ENCODE results near the gene TSHR. TPM values are rescaled to one million over a fixed set of nuclear protein-coding genes. Genes with fewer than 3 reads are reported as not detected.
"Not testable (repeated sequence)": the region's sequence is repeated elsewhere in the genome, so short reads cannot be mapped to it uniquely, and the experiment has no call there.

Gene TSHR
- total and polyA plus RNA-seq, 3 experiments from 2014 or later, result not detected

DNA sequence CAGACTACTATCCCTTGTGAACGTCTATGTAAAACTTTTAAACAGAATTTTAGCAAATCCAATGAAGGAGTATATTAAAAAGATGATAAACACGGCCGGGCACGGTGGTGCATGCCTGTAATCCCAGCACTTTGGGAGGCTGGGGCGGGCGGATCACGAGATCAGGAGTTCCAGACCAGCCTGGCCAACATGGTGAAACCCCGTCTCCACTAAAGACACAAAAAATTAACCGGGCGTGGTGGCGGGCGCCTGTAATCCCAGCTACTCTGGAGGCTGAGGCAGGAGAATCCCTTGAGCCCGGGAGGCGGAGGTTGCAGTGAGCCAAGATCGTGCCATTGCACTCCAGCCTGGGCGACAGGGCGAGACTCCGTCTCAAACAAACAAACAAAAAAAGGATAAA, 2.2 kb upstream of the TSHR start:
- H3K27me3 ChIP-seq (ENCODE audit: insufficient read depth, low read length, poor library complexity, severe bottlenecking); H3K9me3 Mint-ChIP-seq; H3K9me3 ChIP-seq (ENCODE audit: low read length); DNase-seq; H3K36me3 Mint-ChIP-seq; H3K27ac ChIP-seq (ENCODE audit: low read depth, low read length); H3K27me3 Mint-ChIP-seq; POLR2A ChIA-PET; H3K36me3 ChIP-seq (ENCODE audit: insufficient read depth, low read length); H3K4me1 ChIP-seq (ENCODE audit: insufficient read depth, low read length); H3K27ac Mint-ChIP-seq; H3K4me3 Mint-ChIP-seq; H3K4me3 ChIP-seq (ENCODE audit: low read length): not testable (repeated sequence)
- CTCF ChIA-PET, result interaction anchor here (10.0 kb wide), 1 partner anchor 35 kb away, joined by 152 read pairs; no protein-coding TSS in a partner anchor
- peaks cover 19 to 35% (median 32%) of the 10 kb centered on the region in 3 donors for H3K4me1 Mint-ChIP-seq

DNA sequence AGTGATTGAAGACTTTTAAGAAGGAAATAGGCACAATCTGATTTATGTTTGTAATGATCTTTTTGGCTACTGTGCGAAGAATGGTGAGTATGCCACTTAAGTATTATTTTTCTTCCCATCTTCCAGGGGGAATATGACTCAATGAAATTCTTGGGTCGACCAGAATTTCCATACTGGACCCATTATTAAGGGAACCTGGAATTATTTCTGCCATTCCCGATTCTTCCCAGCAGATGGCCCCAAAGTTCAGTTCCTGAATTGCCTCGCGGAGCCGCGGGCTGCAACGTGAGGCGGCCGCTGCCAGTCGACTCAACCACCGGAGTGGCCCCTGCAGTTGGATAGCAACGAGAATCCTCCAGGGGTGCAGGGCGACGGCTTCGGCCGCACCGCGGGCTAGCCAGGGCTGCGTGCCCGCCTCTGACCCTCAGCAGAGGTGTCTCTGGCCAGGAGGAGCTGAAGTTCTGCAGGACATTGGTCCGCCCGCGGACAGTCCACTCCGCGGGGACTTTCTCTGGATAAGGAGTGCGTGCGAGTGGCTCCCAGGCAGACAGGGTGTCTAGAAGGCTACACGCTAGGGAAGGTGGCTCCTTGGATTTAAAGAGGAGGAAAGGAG, 628 bp upstream of the TSHR start:
- ChIA-PET CTCF (interaction anchor here (0.6 to 10.0 kb wide), 6 partner anchors 12 to 33 kb away, joined by 3 to 152 read pairs (median 6); no protein-coding TSS in a partner anchor), POLR2A (no interaction called here)
- H3K9me3 ChIP-seq (ENCODE audit: low read length), result no peaks in the 10 kb centered on the region
- no peaks in the 10 kb centered on the region for H3K36me3 ChIP-seq (ENCODE audit: insufficient read depth, low read length)
- DNase-seq, result peak; percentile 58 to 79 (median 64)
- peaks cover 0 to 2% of the 10 kb centered on the region in 2 donors for H3K27me3 Mint-ChIP-seq
- peak overlapping the region; percentile 84 to 93 (median 87) for H3K4me3 Mint-ChIP-seq
- H3K36me3 Mint-ChIP-seq, result peaks cover 0 to 3% (median 0%) of the 10 kb centered on the region in 3 donors
- no peak overlapping the region for H3K27ac ChIP-seq (ENCODE audit: low read depth, low read length)
- peak overlapping the region; percentile 80 for H3K4me3 ChIP-seq (ENCODE audit: low read length)
- peaks cover 35 to 51% (median 48%) of the 10 kb centered on the region in 3 donors for H3K4me1 Mint-ChIP-seq
- H3K9me3 Mint-ChIP-seq, result no peaks in the 10 kb centered on the region
- H3K27ac Mint-ChIP-seq, result peak overlapping the region in 5 of 8 donors; percentile 23 to 85 (median 75)
- H3K27me3 ChIP-seq (ENCODE audit: insufficient read depth, low read length, poor library complexity, severe bottlenecking), result no peaks in the 10 kb centered on the region
- peaks cover 14% of the 10 kb centered on the region for H3K4me1 ChIP-seq (ENCODE audit: insufficient read depth, low read length)

DNA sequence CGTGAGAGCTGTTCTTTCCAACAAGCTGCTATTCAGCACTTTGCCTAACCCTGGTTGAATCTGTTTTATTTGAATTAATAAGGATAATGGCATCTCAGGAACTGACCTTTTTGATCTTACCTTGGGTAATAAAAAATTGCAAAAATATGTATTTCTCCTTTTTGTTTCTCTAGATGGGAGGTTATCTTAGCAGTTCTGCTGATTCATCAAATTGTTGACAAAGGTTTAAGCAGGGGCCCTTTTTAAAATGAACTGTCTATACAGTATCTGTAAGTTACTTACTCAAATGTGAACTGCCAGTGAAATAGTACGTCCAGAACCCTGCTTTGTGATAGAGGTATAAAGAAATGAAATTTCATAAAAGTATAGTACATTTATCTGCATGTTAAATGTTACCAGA, 681 bp downstream of the TSHR start:
- H3K4me3 Mint-ChIP-seq, result peak overlapping the region in 5 of 7 donors; percentile 41 to 89 (median 55)
- POLR2A ChIA-PET, result interaction anchor here (0.7 kb wide), 1 partner anchor 265 kb away, joined by 10 read pairs; the partner anchor contains the start of gene GTF2A1
- CTCF ChIA-PET, result interaction anchor here (1.0 to 10.0 kb wide), 9 partner anchors 13 to 214 kb away, joined by 4 to 152 read pairs (median 6); no protein-coding TSS in a partner anchor
- H3K27me3 ChIP-seq (ENCODE audit: insufficient read depth, low read length, poor library complexity, severe bottlenecking), result no peaks in the 10 kb centered on the region
- no peak for DNase-seq
- peaks cover 0 to 3% (median 0%) of the 10 kb centered on the region in 3 donors for H3K36me3 Mint-ChIP-seq
- H3K4me3 ChIP-seq (ENCODE audit: low read length), result no peak overlapping the region
- peaks cover 19% of the 10 kb centered on the region for H3K4me1 ChIP-seq (ENCODE audit: insufficient read depth, low read length)
- peaks cover 41 to 58% (median 55%) of the 10 kb centered on the region in 3 donors for H3K4me1 Mint-ChIP-seq
- peaks cover 0 to 2% of the 10 kb centered on the region in 2 donors for H3K27me3 Mint-ChIP-seq
- H3K27ac Mint-ChIP-seq, result peak overlapping the region in 2 of 8 donors; percentile 7 to 35
- no peaks in the 10 kb centered on the region for H3K36me3 ChIP-seq (ENCODE audit: insufficient read depth, low read length)
- H3K9me3 ChIP-seq (ENCODE audit: low read length), result no peaks in the 10 kb centered on the region
- H3K9me3 Mint-ChIP-seq, result no peaks in the 10 kb centered on the region
- no peak overlapping the region for H3K27ac ChIP-seq (ENCODE audit: low read depth, low read length)

DNA sequence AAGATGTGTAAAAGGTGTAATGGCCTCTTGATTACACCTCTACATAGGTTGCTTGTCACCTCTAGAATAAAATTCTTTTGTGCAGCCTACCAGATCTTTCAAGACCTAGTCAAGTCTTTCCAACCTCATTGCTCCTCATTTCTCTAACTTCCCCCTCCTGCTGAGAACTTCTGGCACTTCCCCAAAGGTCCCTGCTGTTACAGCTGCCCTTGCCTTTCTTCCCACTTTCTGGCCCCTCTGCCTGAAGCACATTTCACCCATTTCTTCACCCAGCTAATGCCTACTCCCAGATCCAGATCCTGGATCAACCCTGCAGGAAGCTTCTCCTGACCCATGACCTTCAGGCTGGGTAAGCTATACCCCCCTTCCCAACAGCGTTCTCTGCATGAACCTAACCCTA, 1.5 kb downstream of the TSHR start:
- Histone ChIP-seq H3K36me3 (ENCODE audit: insufficient read depth, low read length) (no peaks in the 10 kb centered on the region), H3K4me3 (ENCODE audit: low read length) (no peak overlapping the region), H3K9me3 (ENCODE audit: low read length) (no peaks in the 10 kb centered on the region), H3K27me3 (ENCODE audit: insufficient read depth, low read length, poor library complexity, severe bottlenecking) (no peaks in the 10 kb centered on the region), H3K27ac (ENCODE audit: low read depth, low read length) (no peak overlapping the region), H3K4me1 (ENCODE audit: insufficient read depth, low read length) (peaks cover 19% of the 10 kb centered on the region)
- Mint-ChIP-seq H3K27me3 (peaks cover 0 to 2% of the 10 kb centered on the region in 2 donors), H3K36me3 (peaks cover 0 to 3% (median 0%) of the 10 kb centered on the region in 3 donors), H3K27ac (peak overlapping the region in 4 of 8 donors; percentile 2 to 72 (median 36)), H3K9me3 (no peaks in the 10 kb centered on the region), H3K4me1 (peaks cover 41 to 58% (median 55%) of the 10 kb centered on the region in 3 donors), H3K4me3 (peak overlapping the region in 3 of 7 donors; percentile 1 to 55 (median 17))
- no peak for DNase-seq
- CTCF ChIA-PET, result interaction anchor here (1.1 to 10.0 kb wide), 5 partner anchors 13 to 39 kb away, joined by 4 to 152 read pairs (median 7); no protein-coding TSS in a partner anchor
- POLR2A ChIA-PET, result interaction anchor here (1.0 kb wide), 1 partner anchor 264 kb away, joined by 4 read pairs; the partner anchor contains the start of gene GTF2A1

DNA sequence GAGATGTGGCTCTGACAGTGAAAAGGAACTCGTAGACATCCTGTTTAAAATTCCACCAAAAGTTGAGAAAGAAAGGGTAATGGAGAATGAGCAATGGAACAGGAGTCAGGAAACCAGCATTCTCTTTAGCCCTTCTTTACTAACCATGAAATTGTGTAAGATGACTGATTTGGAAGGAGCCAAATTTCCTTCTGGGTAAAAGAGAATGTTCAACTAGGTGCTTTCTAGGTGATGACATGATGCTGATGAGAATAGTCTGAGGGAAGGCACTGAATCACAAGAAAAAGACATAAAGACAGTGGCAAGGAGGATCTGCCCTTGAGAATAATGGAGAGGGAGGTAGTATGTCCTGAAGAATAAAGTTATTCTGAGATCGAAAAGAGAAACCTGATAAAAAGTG, 2.2 kb downstream of the TSHR start:
- Mint-ChIP-seq H3K27me3 (peaks cover 0 to 2% of the 10 kb centered on the region in 2 donors), H3K4me3 (peak overlapping the region in 1 of 7 donors; percentile 3), H3K9me3 (no peaks in the 10 kb centered on the region), H3K36me3 (peaks cover 0 to 3% (median 0%) of the 10 kb centered on the region in 3 donors), H3K27ac (peak overlapping the region in 5 of 8 donors; percentile 12 to 95 (median 68)), H3K4me1 (peaks cover 41 to 58% (median 55%) of the 10 kb centered on the region in 3 donors)
- Histone ChIP-seq H3K36me3 (ENCODE audit: insufficient read depth, low read length) (no peaks in the 10 kb centered on the region), H3K4me3 (ENCODE audit: low read length) (no peak overlapping the region), H3K4me1 (ENCODE audit: insufficient read depth, low read length) (peaks cover 19% of the 10 kb centered on the region), H3K27ac (ENCODE audit: low read depth, low read length) (no peak overlapping the region), H3K9me3 (ENCODE audit: low read length) (no peaks in the 10 kb centered on the region), H3K27me3 (ENCODE audit: insufficient read depth, low read length, poor library complexity, severe bottlenecking) (no peaks in the 10 kb centered on the region)
- ChIA-PET POLR2A (interaction anchor here (1.0 kb wide), 1 partner anchor 263 kb away, joined by 4 read pairs; the partner anchor contains the start of gene GTF2A1), CTCF (interaction anchor here (6.5 to 10.0 kb wide), 2 partner anchors 12 to 30 kb away, joined by 32 to 152 read pairs; no protein-coding TSS in a partner anchor)
- no peak for DNase-seq

DNA sequence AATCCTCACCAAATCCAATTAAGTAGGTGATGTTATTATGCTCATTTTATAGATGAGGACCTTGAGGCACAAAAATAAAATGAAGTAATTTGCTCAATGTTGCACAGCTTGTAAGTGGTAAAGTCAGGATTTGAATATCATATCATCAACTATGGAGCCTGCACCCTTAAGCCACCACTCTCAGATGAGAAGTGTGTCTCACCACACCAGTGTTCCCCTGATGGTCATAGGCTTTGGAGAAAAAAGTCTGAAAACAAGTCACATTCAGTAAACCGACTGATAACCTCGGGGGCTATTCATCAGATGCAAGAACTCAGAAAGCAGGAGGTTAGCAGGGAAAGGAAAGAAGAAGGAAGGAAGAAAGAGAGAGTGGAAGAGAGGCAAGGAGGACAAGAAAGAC, 2.8 kb downstream of the TSHR start:
- Histone ChIP-seq H3K36me3 (ENCODE audit: insufficient read depth, low read length) (no peaks in the 10 kb centered on the region), H3K4me3 (ENCODE audit: low read length) (no peak overlapping the region), H3K27ac (ENCODE audit: low read depth, low read length) (no peak overlapping the region), H3K27me3 (ENCODE audit: insufficient read depth, low read length, poor library complexity, severe bottlenecking) (no peaks in the 10 kb centered on the region), H3K9me3 (ENCODE audit: low read length) (no peaks in the 10 kb centered on the region), H3K4me1 (ENCODE audit: insufficient read depth, low read length) (peaks cover 19% of the 10 kb centered on the region)
- Mint-ChIP-seq H3K36me3 (peaks cover 0 to 3% (median 0%) of the 10 kb centered on the region in 3 donors), H3K27me3 (peaks cover 0 to 2% of the 10 kb centered on the region in 2 donors), H3K4me1 (peaks cover 41 to 58% (median 55%) of the 10 kb centered on the region in 3 donors), H3K27ac (peak overlapping the region; percentile 60 to 95 (median 81)), H3K9me3 (no peaks in the 10 kb centered on the region), H3K4me3 (peak overlapping the region in 6 of 7 donors; percentile 17 to 86 (median 69))
- no peak for DNase-seq
- ChIA-PET CTCF (interaction anchor here (6.5 to 10.0 kb wide), 2 partner anchors 11 to 30 kb away, joined by 32 to 152 read pairs; no protein-coding TSS in a partner anchor), POLR2A (interaction anchor here (1.0 kb wide), 1 partner anchor 263 kb away, joined by 4 read pairs; the partner anchor contains the start of gene GTF2A1)

DNA sequence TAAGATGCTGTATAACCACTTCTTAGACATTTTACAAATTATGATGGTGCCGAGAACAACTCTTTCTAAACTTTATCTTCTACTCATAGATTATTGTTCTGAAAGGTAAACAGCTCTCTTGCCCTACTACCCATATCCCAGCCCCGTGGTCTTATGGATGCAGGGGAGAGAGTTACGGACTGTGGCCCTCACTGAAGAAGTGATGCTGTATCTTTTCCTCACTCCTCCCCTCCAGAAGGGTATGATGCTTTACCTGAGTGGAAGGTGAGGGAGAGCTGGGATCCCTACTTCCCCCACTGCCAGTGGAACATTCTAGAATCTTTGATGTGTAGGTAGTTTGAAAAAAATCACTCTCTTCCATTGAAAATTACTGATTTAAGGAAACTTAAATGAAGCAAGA, 3.5 kb downstream of the TSHR start:
- no peaks in the 10 kb centered on the region for H3K9me3 Mint-ChIP-seq
- no peaks in the 10 kb centered on the region for H3K36me3 ChIP-seq (ENCODE audit: insufficient read depth, low read length)
- CTCF ChIA-PET, result interaction anchor here (1.4 to 10.0 kb wide), 3 partner anchors 11 to 211 kb away, joined by 5 to 152 read pairs (median 32); no protein-coding TSS in a partner anchor
- H3K27me3 Mint-ChIP-seq, result peaks cover 0 to 2% of the 10 kb centered on the region in 2 donors
- H3K4me3 ChIP-seq (ENCODE audit: low read length), result peak overlapping the region; percentile 21
- DNase-seq, result no peak
- H3K27ac ChIP-seq (ENCODE audit: low read depth, low read length), result no peak overlapping the region
- peaks cover 19% of the 10 kb centered on the region for H3K4me1 ChIP-seq (ENCODE audit: insufficient read depth, low read length)
- no peaks in the 10 kb centered on the region for H3K9me3 ChIP-seq (ENCODE audit: low read length)
- peaks cover 0 to 3% (median 0%) of the 10 kb centered on the region in 3 donors for H3K36me3 Mint-ChIP-seq
- no peaks in the 10 kb centered on the region for H3K27me3 ChIP-seq (ENCODE audit: insufficient read depth, low read length, poor library complexity, severe bottlenecking)
- POLR2A ChIA-PET, result no interaction called here
- peak overlapping the region; percentile 62 to 95 (median 84) for H3K27ac Mint-ChIP-seq
- peak overlapping the region; percentile 75 to 86 (median 80) for H3K4me3 Mint-ChIP-seq
- H3K4me1 Mint-ChIP-seq, result peaks cover 41 to 58% (median 55%) of the 10 kb centered on the region in 3 donors

Measured in CD8-positive, alpha-beta memory T cell (primary cell).